ENCODE measurements around the gene SIGLEC12.

SIGLEC12 gene

GRCh38 chr19:51514866-51515481, 13.4 kb upstream of the SIGLEC12 start:
- Histone ChIP-seq H3K79me2 (no peaks in the 10 kb centered on the region), H3K9me3 (ENCODE audit: control insufficient read depth, low read length) (no peaks in the 10 kb centered on the region), H2AFZ (peak overlapping the region; percentile 13), H3K4me3 (ENCODE audit: low read depth, low read length) (no peak overlapping the region), H3K36me3 (ENCODE audit: control insufficient read depth, insufficient read depth, low read length) (no peaks in the 10 kb centered on the region), H3K4me2 (ENCODE audit: low read length) (no peak overlapping the region), H3K4me1 (no peaks in the 10 kb centered on the region), H3K9ac (no peak overlapping the region), H3K27me3 (ENCODE audit: control insufficient read depth, insufficient read depth, low read length) (no peaks in the 10 kb centered on the region), H3K27ac (no peak overlapping the region)
- peak; percentile 88 for TF ChIP-seq CTCF (IDR thresholded peaks at IDR 0.05)

- H3K27ac ChIP-seq, result no peak overlapping the region
- no peaks in the 10 kb centered on the region for H3K4me1 ChIP-seq
- no peaks in the 10 kb centered on the region for H3K79me2 ChIP-seq
- H3K36me3 ChIP-seq (ENCODE audit: control insufficient read depth, insufficient read depth, low read length), result no peaks in the 10 kb centered on the region
- TF ChIP-seq CTCF (IDR thresholded peaks at IDR 0.05), result no peak
- H3K27me3 ChIP-seq (ENCODE audit: control insufficient read depth, insufficient read depth, low read length), result no peaks in the 10 kb centered on the region
- H2AFZ ChIP-seq, result no peak overlapping the region
- H3K9ac ChIP-seq, result no peak overlapping the region
- H3K4me3 ChIP-seq (ENCODE audit: low read depth, low read length), result no peak overlapping the region
- no peaks in the 10 kb centered on the region for H3K9me3 ChIP-seq (ENCODE audit: control insufficient read depth, low read length)
- no peak overlapping the region for H3K4me2 ChIP-seq (ENCODE audit: low read length)
These were observed 12.4 kb upstream of the SIGLEC12 start for GRCh38 chr19:51513968-51514367.

GRCh38 chr19:51511353-51511752, 9.8 kb upstream of the SIGLEC12 start:
- no peak overlapping the region for H3K9ac ChIP-seq
- H3K36me3 ChIP-seq (ENCODE audit: control insufficient read depth, insufficient read depth, low read length), result no peaks in the 10 kb centered on the region

GRCh38 chr19:51509823-51510660, 8.4 kb upstream of the SIGLEC12 start:
- H3K79me2 ChIP-seq, result no peaks in the 10 kb centered on the region
- no peak overlapping the region for H3K27ac ChIP-seq
- no peak overlapping the region for H3K4me3 ChIP-seq (ENCODE audit: low read depth, low read length)
- H3K36me3 ChIP-seq (ENCODE audit: control insufficient read depth, insufficient read depth, low read length), result no peaks in the 10 kb centered on the region
- no peak overlapping the region for H3K9ac ChIP-seq
- no peak overlapping the region for H2AFZ ChIP-seq
- H3K27me3 ChIP-seq (ENCODE audit: control insufficient read depth, insufficient read depth, low read length), result no peaks in the 10 kb centered on the region
- H3K4me2 ChIP-seq (ENCODE audit: low read length), result no peak overlapping the region
- no peaks in the 10 kb centered on the region for H3K9me3 ChIP-seq (ENCODE audit: control insufficient read depth, low read length)
- H3K4me1 ChIP-seq, result no peaks in the 10 kb centered on the region
- TF ChIP-seq CTCF (IDR thresholded peaks at IDR 0.05), result no peak

More at GRCh38 chr19:51511353-51511752, 9.8 kb upstream of the SIGLEC12 start:
- Histone ChIP-seq H3K9me3 (ENCODE audit: control insufficient read depth, low read length) (no peaks in the 10 kb centered on the region), H3K4me2 (ENCODE audit: low read length) (no peak overlapping the region), H3K79me2 (no peaks in the 10 kb centered on the region), H2AFZ (no peak overlapping the region), H3K4me3 (ENCODE audit: low read depth, low read length) (no peak overlapping the region), H3K27ac (no peak overlapping the region), H3K4me1 (no peaks in the 10 kb centered on the region), H3K27me3 (ENCODE audit: control insufficient read depth, insufficient read depth, low read length) (no peaks in the 10 kb centered on the region)
- TF ChIP-seq CTCF (IDR thresholded peaks at IDR 0.05), result no peak
